Left colon (tissue), 2 donors: ENCODE measurements around the gene VMAC. TPM values are rescaled to one million over a fixed set of nuclear protein-coding genes. Genes with fewer than 3 reads are reported as not detected.

ENCODE experiments used
- ATAC-seq: fragments of 200-7000 bp; cut with Tn5 transposase; one replicate; pipeline ENCODE4 v1.9.1; 2020; ENCODE audit warnings: mild to moderate bottlenecking, moderate library complexity
- DNase-seq, 2 donors: peaks; one replicate each; pipeline ENCODE4 v3.0.0-alpha.2; 2020
- intact Hi-C, 2 donors: fragments of 100-400 bp; cut with DNase I in 1 of 2; cut with micrococcal nuclease in 1 of 2; formaldehyde crosslinking; loops; one replicate each; pipeline versions ENCODE4 v1.11.2 to v1.14.0; 2022; cut with DNase I, micrococcal nuclease
- total RNA-seq, 2 donors: library from RNA; stranded (reverse); fragmentation: NEBNext Ultra II Directional; extraction: Animal tissue kit (Norgen Biotek cat#: 25700); gene quantifications; one replicate each; pipeline ENCODE4 v1.2.1, GENCODE V29; 2021
- donor health status: DM: no; HTN: no; CAD: no.
- donor health status: DM: yes; HTN: yes; CAD: no.

Gene VMAC
- total RNA-seq, 2 donors from 2014 or later = 6.0 to 6.3 TPM

- no peak for DNase-seq
- ATAC-seq = no peak
- intact Hi-C loops = no loop called here
Measured at GRCh38 chr19:5958074-5958850, 53.6 kb downstream of the VMAC start.

DNA sequence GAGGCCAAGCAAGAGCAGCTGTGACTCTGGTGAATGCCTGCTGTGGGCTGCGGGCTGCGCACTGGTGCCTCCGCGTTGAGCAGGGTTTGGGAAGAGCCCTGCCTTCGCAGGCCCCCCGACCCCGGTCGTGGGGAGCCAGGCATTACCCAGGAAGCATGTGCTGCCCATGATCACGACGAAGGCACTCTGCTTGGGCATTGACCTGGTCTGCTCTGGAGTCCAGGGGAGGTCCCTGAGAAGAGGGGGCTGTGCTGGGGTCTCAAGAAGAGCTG, 54.1 kb downstream of the VMAC start:
- intact Hi-C loops = no loop called here
- ATAC-seq = no peak

DNA sequence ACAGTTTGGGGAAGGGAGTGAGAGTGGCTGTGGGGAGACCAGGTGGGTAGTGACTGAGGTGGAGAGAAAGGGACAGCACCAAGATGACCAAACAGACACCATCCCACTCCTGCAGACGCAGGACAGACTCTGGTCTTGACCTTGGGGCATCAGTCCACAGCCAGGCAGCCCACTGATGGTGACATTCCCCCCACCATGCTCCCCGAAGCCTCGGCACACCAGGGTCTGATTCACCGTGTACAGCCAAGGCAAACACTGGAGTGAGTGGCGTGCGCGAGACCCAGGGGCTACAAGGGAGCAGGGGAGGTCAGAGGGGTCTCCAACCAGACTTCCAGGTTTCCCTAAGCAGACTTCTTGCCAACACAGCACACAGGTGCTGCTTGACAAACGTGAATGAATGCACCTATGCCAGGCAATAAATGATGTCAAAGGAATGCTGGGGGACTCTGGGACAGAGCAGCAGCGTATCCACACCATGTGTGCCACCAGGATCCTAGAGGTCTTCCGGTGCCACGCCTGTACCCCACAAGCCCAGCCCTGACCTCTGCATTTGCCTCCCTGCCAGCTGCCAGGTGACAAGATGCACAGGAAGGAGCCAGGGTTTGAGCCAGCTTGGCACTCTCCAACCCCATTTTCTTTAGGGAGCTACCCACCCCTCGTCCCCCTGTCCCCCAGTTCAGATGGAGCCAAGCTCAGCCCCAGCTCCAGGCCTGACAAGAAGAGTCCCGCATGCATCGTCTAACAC, 54.8 kb downstream of the VMAC start:
- intact Hi-C loops = no loop called here
- no peak for ATAC-seq
- no peak for DNase-seq

More for the DNA sequence above, 54.1 kb downstream of the VMAC start:
- no peak for DNase-seq

Other genes starting within 250 kb of the VMAC start
- 10 to 100 TPM; 66.3 to 83.4 TPM for gene MICOS13, start 224.4 kb upstream of the VMAC start, total RNA-seq
- 1 to 10 TPM; 3.5 to 3.8 TPM for gene HSD11B1L, start 223.8 kb upstream of the VMAC start, total RNA-seq
- gene RPL36, start 214.6 kb upstream of the VMAC start, total RNA-seq = 100 to 1,000 TPM; 759 to 781 TPM
- 10 to 100 TPM; 48.9 to 49.1 TPM for gene LONP1, start 184.7 kb upstream of the VMAC start, total RNA-seq
- gene CATSPERD, start 184.2 kb upstream of the VMAC start, total RNA-seq = not detected
- gene PRR22, start 120.1 kb upstream of the VMAC start, total RNA-seq = 1 to 10 TPM; 2.6 to 4.5 TPM
- 10 to 100 TPM; 24.8 to 39.4 TPM for gene DUS3L, start 113.7 kb upstream of the VMAC start, total RNA-seq
- 1 to 10 TPM; 1.2 to 1.7 TPM for gene NRTN, start 99.8 kb upstream of the VMAC start, total RNA-seq
- 10 to 100 TPM; 61.6 to 74.8 TPM for gene FUT6, start 65.2 kb upstream of the VMAC start, total RNA-seq
- 100 to 1,000 TPM; 224 to 253 TPM for gene FUT3, start 53.4 kb upstream of the VMAC start, total RNA-seq
- not detected for gene FUT5, start 34.3 kb upstream of the VMAC start, total RNA-seq
- gene NDUFA11, start 1.1 kb upstream of the VMAC start, total RNA-seq = 100 to 1,000 TPM; 175 to 187 TPM
- 10 to 100 TPM; 14.3 to 18.6 TPM for gene CAPS, start 9.4 kb downstream of the VMAC start, total RNA-seq
- 10 to 100 TPM; 44.2 to 50.3 TPM for gene RANBP3, start 73.3 kb downstream of the VMAC start, total RNA-seq
- 1 to 10 TPM; 6.6 to 8.5 TPM for gene RFX2, start 205.6 kb downstream of the VMAC start, total RNA-seq
- not detected for gene ACSBG2, start 230.8 kb downstream of the VMAC start, total RNA-seq